HUES6 (cell line): Measurements from ENCODE around the gene NOTUM.

Experiments used
- H3K27ac ChIP-seq: 2 replicates; pipeline ENCODE4 v1.7.0; 2013; ENCODE audit warnings: low read depth, mild to moderate bottlenecking, low read length, inconsistent platforms
- H3K27me3 ChIP-seq: 2 replicates; pipeline ENCODE4 v1.6.1; 2013; ENCODE audit warnings: low read length; ENCODE audit not compliant: control insufficient read depth, insufficient read depth
- H3K36me3 ChIP-seq: 2 replicates; pipeline ENCODE4 v1.6.1; 2013; ENCODE audit warnings: low read length; ENCODE audit not compliant: control insufficient read depth, insufficient read depth
- H3K4me1 ChIP-seq: 2 replicates; pipeline ENCODE4 v1.6.1; 2013; ENCODE audit warnings: low read length; ENCODE audit not compliant: control insufficient read depth, insufficient read depth
- H3K4me3 ChIP-seq: 2 replicates; pipeline ENCODE4 v1.5.1; 2013; ENCODE audit warnings: low read depth, low read length
- H3K9ac ChIP-seq: one replicate; pipeline ENCODE4 v1.6.1; 2013; ENCODE audit warnings: mild to moderate bottlenecking, low read length
- H3K9me3 ChIP-seq: 2 replicates; pipeline ENCODE4 v1.6.1; 2013; ENCODE audit warnings: low read depth, low read length; ENCODE audit not compliant: control insufficient read depth, insufficient read depth

NOTUM gene

DNA sequence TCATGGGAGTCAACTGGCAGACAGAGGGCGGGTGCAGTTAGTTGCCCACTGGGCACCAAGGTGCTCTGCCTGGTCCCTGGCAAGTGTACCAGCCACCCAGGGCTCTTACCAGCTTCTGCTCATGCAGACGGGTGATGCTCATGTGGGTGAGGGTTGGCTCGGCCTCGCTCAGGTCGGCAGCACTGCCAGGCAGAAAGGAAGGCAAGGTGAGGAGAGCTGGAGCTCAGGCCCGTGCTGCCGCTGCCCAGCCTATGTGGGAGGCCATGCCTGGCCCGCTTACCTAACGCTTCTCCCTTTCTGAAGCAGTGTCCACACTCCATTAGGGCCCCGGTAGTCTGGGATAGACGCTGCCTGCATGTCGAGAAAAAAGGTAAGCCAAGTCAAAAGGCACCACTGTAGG, 45.7 kb downstream of the NOTUM start:
- no peak overlapping the region for H3K27ac ChIP-seq
- H3K9me3 ChIP-seq = no peaks in the 10 kb centered on the region
- H3K4me1 ChIP-seq = peaks cover 8% of the 10 kb centered on the region
- no peaks in the 10 kb centered on the region for H3K27me3 ChIP-seq
- H3K36me3 ChIP-seq = peaks cover 48% of the 10 kb centered on the region
- H3K4me3 ChIP-seq = no peak overlapping the region
- H3K9ac ChIP-seq = no peak overlapping the region

DNA sequence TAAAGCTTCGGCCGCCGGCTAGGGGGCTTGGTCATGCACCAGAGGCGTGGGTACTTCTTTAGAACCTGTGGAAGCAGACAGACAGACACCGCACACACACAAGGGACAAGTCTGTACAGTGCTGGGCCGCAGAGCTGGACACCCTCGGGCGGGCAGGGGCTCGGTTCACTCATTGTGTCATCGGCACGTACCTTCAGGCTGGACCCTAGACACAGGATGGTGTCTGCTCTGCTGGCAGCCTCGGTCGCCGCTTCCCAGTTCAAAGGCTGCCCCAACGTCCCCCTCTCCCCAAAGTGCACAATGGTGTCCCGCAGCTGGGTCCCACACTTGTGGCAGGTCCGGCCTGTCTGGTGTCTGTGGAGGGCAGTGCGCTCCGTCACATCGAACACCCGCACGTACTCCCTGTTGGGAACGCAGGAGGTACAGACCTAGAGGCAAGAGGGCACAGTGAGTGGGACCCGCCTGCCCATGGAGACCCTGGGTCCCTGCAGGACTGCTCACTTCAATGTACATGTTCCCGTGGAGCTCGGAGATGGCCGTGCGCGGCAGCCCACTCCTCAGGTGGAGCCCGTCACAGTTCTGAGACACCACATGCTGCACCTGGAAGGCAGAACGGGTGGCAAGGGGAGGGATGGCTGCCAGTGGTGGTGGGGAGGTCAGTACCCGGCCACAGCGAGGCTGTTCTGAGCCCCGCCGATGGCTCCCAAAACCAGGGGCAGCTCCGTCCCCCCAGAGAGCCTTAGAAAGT, 46.7 kb downstream of the NOTUM start:
- Histone ChIP-seq H3K9me3 (no peaks in the 10 kb centered on the region), H3K4me1 (peaks cover 14% of the 10 kb centered on the region), H3K27me3 (no peaks in the 10 kb centered on the region), H3K4me3 (no peak overlapping the region), H3K36me3 (peaks cover 39% of the 10 kb centered on the region), H3K27ac (no peak overlapping the region), H3K9ac (no peak overlapping the region)

DNA sequence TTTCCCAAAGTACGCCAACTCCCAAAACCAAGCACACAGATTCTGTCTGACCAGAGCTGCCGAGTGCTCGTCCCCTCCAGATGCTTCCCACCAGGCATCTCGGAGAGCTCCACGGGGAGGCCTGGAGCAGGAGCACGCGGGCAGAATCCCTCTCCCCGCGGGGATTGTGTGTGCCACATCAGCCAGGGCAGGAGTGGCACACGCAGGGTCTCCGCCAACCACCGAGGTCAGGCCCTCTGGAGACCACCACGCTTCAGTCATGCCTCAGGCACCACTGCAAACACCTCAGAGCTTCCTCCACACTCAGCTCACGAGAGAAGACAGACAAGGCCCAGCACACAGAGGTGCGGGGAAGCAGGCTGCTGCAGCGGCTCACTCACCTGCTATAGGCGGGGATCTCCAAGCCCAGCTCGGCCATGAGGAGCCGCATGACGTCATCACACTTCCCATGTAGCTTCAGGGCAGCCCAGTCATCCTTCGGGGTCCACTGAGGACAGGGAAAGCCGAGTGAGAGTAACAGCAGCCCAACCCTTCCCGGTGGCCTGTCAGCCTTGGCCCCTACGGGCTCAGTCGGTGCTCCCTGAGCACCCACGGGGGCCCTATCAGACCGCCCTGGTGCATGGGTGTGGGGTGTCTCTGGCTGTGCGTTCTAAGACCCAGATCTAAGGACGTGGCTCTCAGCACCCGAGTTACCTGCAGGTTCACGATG, 47.4 kb downstream of the NOTUM start:
- H3K36me3 ChIP-seq = peaks cover 44% of the 10 kb centered on the region
- no peak overlapping the region for H3K9ac ChIP-seq
- no peaks in the 10 kb centered on the region for H3K27me3 ChIP-seq
- H3K4me3 ChIP-seq = no peak overlapping the region
- H3K9me3 ChIP-seq = no peaks in the 10 kb centered on the region
- H3K4me1 ChIP-seq = peaks cover 14% of the 10 kb centered on the region
- H3K27ac ChIP-seq = no peak overlapping the region

DNA sequence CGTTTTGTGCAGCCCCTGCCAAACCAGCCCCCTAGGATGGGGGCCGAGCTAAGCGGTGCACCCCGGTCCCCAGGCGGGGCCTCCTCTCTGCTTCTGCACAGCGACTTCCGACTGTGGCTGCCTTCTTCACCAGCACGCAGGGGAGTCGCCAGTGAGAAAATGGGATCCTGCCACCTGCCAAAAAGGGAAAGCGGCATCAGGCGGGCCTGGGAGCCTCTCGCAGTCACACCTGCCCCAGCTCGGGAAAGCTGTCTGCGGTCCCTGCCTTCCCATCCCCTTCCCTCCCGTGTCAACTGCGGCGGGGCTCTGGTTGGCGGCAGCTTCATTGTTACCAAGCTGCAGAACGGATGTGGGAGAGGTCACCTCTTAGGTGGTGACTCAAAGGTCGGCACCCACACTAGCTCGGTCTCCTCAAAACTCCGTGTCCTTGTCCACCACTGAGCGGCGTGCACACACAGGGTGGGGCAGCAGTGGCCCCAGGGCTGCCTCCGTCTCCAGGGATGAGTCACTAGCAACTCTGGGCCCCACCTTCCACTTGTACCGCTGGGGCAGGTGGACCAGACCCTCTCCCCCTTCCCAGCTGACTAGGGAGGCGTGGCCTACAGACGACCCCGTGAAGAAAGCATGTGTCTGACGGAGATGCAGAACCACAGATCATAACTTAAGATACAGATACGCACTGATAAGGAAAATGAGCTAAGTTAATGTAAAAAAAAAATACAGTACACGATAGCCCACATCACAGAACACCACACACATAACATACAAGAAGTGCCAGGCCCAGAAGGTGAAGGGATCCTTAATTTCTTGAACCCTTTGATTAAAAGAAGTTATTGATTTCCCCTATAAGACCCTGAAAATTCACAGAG, 48.3 kb downstream of the NOTUM start:
- Histone ChIP-seq H3K36me3 (peaks cover 53% of the 10 kb centered on the region), H3K4me3 (no peak overlapping the region), H3K9ac (no peak overlapping the region), H3K4me1 (peaks cover 14% of the 10 kb centered on the region), H3K27me3 (no peaks in the 10 kb centered on the region), H3K9me3 (no peaks in the 10 kb centered on the region), H3K27ac (no peak overlapping the region)

DNA sequence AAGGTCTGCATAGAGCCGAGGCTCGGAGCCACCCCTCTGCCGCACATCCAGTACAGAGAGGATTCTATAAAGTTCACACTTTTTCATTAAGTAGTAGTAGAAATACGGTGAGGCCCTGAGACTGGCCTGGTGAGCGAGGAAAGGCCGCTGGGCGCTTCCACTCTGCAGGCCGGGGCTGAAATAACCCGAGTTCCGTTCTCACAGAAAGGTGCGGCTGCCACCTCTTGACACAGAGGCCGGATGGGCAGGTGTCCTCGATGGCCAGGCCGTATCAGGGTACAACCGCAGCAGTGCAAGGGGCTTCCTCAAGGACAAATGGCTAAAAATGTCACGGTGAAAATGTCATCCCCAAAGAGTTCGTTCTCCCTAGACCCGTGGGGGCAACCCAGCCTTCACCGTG, 49.0 kb downstream of the NOTUM start:
- peaks cover 11% of the 10 kb centered on the region for H3K4me1 ChIP-seq
- no peaks in the 10 kb centered on the region for H3K9me3 ChIP-seq
- peak overlapping the region; percentile 55 for H3K4me3 ChIP-seq
- no peak overlapping the region for H3K27ac ChIP-seq
- no peaks in the 10 kb centered on the region for H3K27me3 ChIP-seq
- H3K9ac ChIP-seq = no peak overlapping the region
- H3K36me3 ChIP-seq = peaks cover 60% of the 10 kb centered on the region

DNA sequence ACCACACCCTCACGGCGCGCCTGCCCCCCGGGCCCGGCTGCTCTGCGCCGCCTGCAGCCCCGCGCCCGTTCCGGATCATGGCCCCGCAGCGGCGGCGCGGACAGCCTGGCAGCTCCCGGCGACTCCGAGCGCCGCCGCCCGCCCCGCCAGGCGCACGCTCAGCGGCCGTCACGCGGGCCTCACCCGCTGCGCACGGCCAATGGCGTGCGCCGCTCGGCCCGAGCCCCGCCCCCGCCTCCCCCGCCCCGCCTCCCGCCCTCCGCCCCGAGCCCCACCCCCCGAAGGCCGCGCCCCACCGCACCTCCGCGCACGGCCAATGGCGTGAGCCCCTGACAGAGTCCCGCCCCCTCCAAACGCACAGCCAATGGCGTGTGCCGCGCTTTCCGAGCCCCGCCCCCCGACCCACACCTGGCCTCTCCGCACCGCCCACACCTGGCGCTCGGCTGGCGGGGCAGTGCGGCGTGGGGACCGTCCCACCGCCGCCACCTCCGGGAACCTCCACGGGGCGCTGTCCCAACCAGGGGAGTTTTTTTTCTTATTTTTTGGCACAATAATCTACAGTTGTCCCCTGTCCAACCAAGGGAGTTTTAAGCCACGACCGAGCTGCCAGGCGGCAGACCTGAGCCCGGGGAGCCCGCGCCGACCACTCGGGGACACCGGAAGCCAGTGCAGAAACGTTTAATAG, 49.6 kb downstream of the NOTUM start, which contains the start of gene PCYT2:
TSS of gene PCYT2 (minus strand) at position 123 of the 685 bp plus-strand sequence. CDS start at position 79, 44 bp downstream.
- Histone ChIP-seq H3K27me3 (no peaks in the 10 kb centered on the region), H3K4me1 (peaks cover 8% of the 10 kb centered on the region), H3K9ac (peak within 1 kb of the TSS; percentile 79), H3K9me3 (no peaks in the 10 kb centered on the region), H3K27ac (no peak within 1 kb of the TSS; the same call in 1 of the 2 replicates), H3K36me3 (peaks cover 66% of the 10 kb centered on the region), H3K4me3 (peak within 1 kb of the TSS; percentile 92)

DNA sequence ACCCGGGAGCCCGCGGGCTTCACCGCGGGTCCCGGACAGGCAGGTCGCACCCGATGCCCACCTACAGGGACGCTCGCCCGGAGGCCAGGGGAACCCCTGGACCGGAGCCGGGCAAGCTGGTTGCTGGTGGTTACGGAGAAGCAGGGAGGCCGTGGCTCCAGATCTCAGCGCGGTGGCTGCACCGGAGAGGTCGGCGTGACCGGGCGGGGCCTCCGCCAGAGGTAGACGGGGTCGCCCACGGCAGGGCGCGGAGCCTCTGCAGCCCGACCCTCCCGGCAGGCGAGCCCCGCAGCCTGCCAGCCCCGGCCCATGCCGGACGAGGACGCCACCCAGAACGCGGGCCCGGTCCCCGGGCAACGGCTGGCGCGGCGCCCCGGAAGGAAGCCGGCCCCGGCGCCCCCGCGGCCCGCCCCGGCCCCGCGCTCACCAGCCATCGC, 50.1 kb downstream of the NOTUM start:
- H3K27me3 ChIP-seq = no peaks in the 10 kb centered on the region
- peaks cover 8% of the 10 kb centered on the region for H3K4me1 ChIP-seq
- H3K9ac ChIP-seq = peak overlapping the region; percentile 79
- no peak overlapping the region; the same call in 1 of the 2 replicates for H3K27ac ChIP-seq
- no peaks in the 10 kb centered on the region for H3K9me3 ChIP-seq
- H3K4me3 ChIP-seq = peak overlapping the region; percentile 92
- H3K36me3 ChIP-seq = peaks cover 70% of the 10 kb centered on the region

DNA sequence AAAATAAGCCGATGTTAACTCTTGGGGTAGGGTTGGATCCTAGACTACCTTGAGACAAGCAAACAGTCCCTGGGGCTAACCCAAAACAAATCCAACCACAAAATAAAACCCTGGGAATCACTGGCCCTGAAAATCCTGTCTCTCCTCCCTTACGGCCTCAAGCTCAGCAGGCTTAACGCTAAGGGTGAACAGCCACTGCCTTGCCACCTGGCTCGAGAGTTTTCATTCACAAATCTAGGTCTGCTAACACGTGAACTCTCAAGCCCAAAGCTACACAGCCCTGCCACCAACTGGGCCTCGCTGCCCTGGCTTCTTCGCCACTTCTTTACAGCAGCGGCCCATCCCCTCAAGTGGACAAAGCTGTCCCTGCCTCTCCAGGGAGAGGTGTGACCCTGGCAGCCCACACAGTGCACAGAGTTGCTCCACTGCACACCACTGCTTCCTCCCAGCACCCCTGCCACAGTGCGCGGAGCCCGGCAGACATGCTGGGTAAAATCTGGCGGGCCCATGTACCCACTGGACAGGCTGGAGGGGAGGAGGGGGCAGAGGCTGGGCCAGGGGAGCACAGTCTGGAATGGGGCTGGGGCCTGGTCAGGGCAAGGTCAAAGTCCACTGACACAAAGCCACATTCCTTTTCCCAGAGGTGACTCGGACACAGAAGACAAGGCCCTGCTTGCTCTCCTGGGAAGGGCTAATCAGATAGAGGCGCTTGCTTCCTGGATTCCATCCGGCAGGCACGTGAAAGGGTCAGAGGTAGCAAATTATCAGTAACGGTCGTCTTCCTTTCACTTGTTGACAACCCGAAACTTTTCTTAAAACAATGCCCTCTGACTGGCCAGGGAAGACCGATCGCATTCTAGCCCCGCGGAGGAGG, 50.8 kb downstream of the NOTUM start:
- Histone ChIP-seq H3K4me1 (peaks cover 8% of the 10 kb centered on the region), H3K27me3 (no peaks in the 10 kb centered on the region), H3K4me3 (peak overlapping the region; percentile 92), H3K9ac (peak overlapping the region; percentile 79), H3K9me3 (no peaks in the 10 kb centered on the region), H3K36me3 (peaks cover 70% of the 10 kb centered on the region), H3K27ac (no peak overlapping the region; the same call in 1 of the 2 replicates)

DNA sequence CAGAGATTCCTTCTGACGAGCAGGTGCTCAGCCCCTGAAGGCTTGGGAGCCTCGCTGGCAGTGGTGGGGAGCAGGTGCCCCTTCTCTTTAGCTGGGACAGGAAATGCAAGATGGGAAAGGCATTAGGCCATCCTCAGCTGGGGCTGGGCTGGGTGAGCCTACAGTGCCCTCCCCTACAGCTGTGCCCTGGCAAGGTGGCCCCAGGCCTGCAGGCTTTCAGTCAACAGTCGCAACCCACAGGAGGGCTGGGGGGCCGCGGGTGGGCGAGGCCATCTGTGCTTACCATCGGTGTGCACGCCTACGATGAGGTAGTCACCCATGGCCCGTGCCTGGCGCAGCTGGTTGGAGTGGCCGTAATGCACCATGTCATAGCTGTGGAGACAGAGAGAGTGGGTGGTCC, 51.8 kb downstream of the NOTUM start:
- no peaks in the 10 kb centered on the region for H3K9me3 ChIP-seq
- no peak overlapping the region for H3K9ac ChIP-seq
- no peaks in the 10 kb centered on the region for H3K27me3 ChIP-seq
- H3K4me3 ChIP-seq = no peak overlapping the region
- H3K4me1 ChIP-seq = peaks cover 8% of the 10 kb centered on the region
- peaks cover 69% of the 10 kb centered on the region for H3K36me3 ChIP-seq
- H3K27ac ChIP-seq = no peak overlapping the region

DNA sequence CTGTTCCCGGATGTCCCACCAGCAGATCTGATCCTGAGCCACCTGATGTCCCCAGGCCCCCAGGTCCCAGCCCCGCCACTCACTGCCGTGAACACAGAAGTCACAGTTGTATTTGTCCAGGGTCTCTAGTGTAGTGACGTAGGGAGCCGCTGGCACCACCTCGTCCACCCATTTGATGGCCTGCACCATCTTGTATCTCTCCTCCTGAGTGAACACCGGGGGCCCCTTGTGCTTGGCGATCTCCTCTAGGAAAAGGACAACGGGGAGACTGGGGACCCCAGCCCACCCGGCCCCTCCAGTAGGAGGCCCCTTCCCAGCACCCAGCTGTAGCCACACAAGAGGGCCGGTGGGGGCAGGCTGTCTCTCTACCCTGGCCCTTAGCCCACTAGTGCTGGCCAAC, 52.2 kb downstream of the NOTUM start:
- H3K9ac ChIP-seq = no peak overlapping the region
- H3K4me3 ChIP-seq = no peak overlapping the region
- H3K9me3 ChIP-seq = no peaks in the 10 kb centered on the region
- H3K27ac ChIP-seq = no peak overlapping the region
- H3K36me3 ChIP-seq = peaks cover 67% of the 10 kb centered on the region
- peaks cover 8% of the 10 kb centered on the region for H3K4me1 ChIP-seq
- H3K27me3 ChIP-seq = no peaks in the 10 kb centered on the region
